IMR-90 (cell line): ENCODE measurements around the gene GJA5. TPM values are rescaled to one million over a fixed set of nuclear protein-coding genes. Genes with fewer than 3 reads are reported as not detected.
A peak's percentile ranks its signal among the peaks of the same experiment; 100 is the strongest.

Source experiments
- ATAC-seq: fragments of 200-7000 bp; cut with Tn5 transposase; 2 replicates; pipeline ENCODE4 v1.9.1; 2020; ENCODE audit warnings: low read depth, mild to moderate bottlenecking, moderate library complexity
- BruUV-seq: library from RNA; stranded (reverse); fragments of 400-500 nt; replicated peaks from 2 replicates; lab custom pipeline; 2021; lab: Mats Ljungman, UMichigan
- CTCF ChIA-PET: fragments of 300-600 bp; formaldehyde crosslinking; extraction: SDS; loops from one replicate; lab custom pipeline; 2021; ENCODE audit warnings: antibody characterized with exemption; lab: Yijun Ruan, JAX
- POLR2A ChIA-PET: fragments of 300-600 bp; sonication (Branson Sonifier 250); formaldehyde crosslinking; loops from one replicate; lab custom pipeline; 2022; ENCODE audit warnings: antibody characterized with exemption; ENCODE audit not compliant: unreplicated experiment; lab: Charles Lee
- DNase-seq: peaks from one replicate; pipeline ENCODE4 v3.0.0; 2013
- H2AFZ ChIP-seq: replicated peaks from 2 replicates; pipeline ENCODE3; 2013; ENCODE audit warnings: low read length, mild to moderate bottlenecking; ENCODE audit not compliant: poor library complexity
- H2AK5ac ChIP-seq: 2 replicates; pipeline ENCODE4 v1.6.1; 2013; ENCODE audit warnings: low read depth, low read length, inconsistent platforms
- H2AK9ac ChIP-seq: replicated peaks from 2 replicates; pipeline ENCODE3; 2013; ENCODE audit warnings: mild to moderate bottlenecking, low read depth, low read length, moderate library complexity; ENCODE audit not compliant: poor library complexity
- H2BK120ac ChIP-seq: 2 replicates; pipeline ENCODE4 v1.6.1; 2013; ENCODE audit warnings: low read depth, low read length, inconsistent platforms
- H2BK15ac ChIP-seq: 3 replicates; pipeline ENCODE4 v1.6.1; 2013; ENCODE audit warnings: low read depth, low read length, inconsistent platforms
- H2BK20ac ChIP-seq: 2 replicates; pipeline ENCODE4 v1.6.1; 2013; ENCODE audit warnings: low read depth, mild to moderate bottlenecking, inconsistent platforms, low read length, moderate library complexity
- H2BK5ac ChIP-seq: 2 replicates; pipeline ENCODE4 v1.6.1; 2013; ENCODE audit warnings: mild to moderate bottlenecking, low read depth, low read length, inconsistent platforms; ENCODE audit not compliant: poor library complexity, severe bottlenecking
- H3K14ac ChIP-seq: replicated peaks from 2 replicates; pipeline ENCODE4 v1.6.1; 2013; ENCODE audit warnings: low read depth, low read length, inconsistent platforms
- H3K18ac ChIP-seq: 2 replicates; pipeline ENCODE4 v1.6.1; 2013; ENCODE audit warnings: low read depth, low read length, control low read depth
- H3K23ac ChIP-seq: 2 replicates; pipeline ENCODE4 v1.6.1; 2013; ENCODE audit warnings: low read depth, low read length, inconsistent platforms
- H3K27ac ChIP-seq: 2 replicates; pipeline ENCODE4 v1.5.1; 2013; ENCODE audit warnings: mild to moderate bottlenecking, control low read depth, low read length; ENCODE audit not compliant: insufficient read depth
- H3K27me3 ChIP-seq: 2 replicates; pipeline ENCODE4 v1.6.1; 2013; ENCODE audit warnings: low read length; ENCODE audit not compliant: control insufficient read depth, insufficient read depth
- H3K36me3 ChIP-seq: 2 replicates; pipeline ENCODE4 v1.6.1; 2013; ENCODE audit warnings: low read length, mixed read lengths; ENCODE audit not compliant: control insufficient read depth, insufficient read depth
- H3K4ac ChIP-seq: 2 replicates; pipeline ENCODE4 v1.6.1; 2013; ENCODE audit warnings: low read depth, low read length, inconsistent platforms
- H3K4me1 ChIP-seq: 2 replicates; pipeline ENCODE4 v1.6.1; 2013; ENCODE audit warnings: low read length, mixed read lengths; ENCODE audit not compliant: control insufficient read depth, insufficient read depth
- H3K4me2 ChIP-seq: 2 replicates; pipeline ENCODE4 v1.6.1; 2013; ENCODE audit warnings: low read depth, mild to moderate bottlenecking, control low read depth, low read length, moderate library complexity
- H3K4me3 ChIP-seq: 2 replicates; pipeline ENCODE4 v1.5.1; 2013; ENCODE audit warnings: low read depth, mild to moderate bottlenecking, control low read depth, low read length, moderate library complexity; ENCODE audit not compliant: insufficient read depth
- H3K56ac ChIP-seq: 2 replicates; pipeline ENCODE4 v1.6.1; 2013; ENCODE audit warnings: low read length, inconsistent platforms; ENCODE audit not compliant: insufficient read depth; ENCODE audit errors: extremely low read depth
- H3K79me1 ChIP-seq, 2 experiments: 2 replicates each; pipeline ENCODE4 v1.6.1; 2013; ENCODE audit warnings: low read length in 2 of 2, inconsistent platforms in 1 of 2, low read depth in 1 of 2
- H3K9ac ChIP-seq: 2 replicates; pipeline ENCODE4 v1.6.1; 2013; ENCODE audit warnings: low read depth, low read length, control low read depth
- H3K9me1 ChIP-seq: 2 replicates; pipeline ENCODE4 v1.6.1; 2013; ENCODE audit warnings: low read length, inconsistent platforms; ENCODE audit not compliant: insufficient read depth
- H3K9me3 ChIP-seq: 2 replicates; pipeline ENCODE4 v1.6.1; 2013; ENCODE audit warnings: low read length; ENCODE audit not compliant: control insufficient read depth, insufficient read depth
- H4K20me1 ChIP-seq: 2 replicates; pipeline ENCODE4 v1.6.1; 2013; ENCODE audit warnings: low read length, inconsistent platforms; ENCODE audit not compliant: insufficient read depth
- H4K5ac ChIP-seq: 2 replicates; pipeline ENCODE4 v1.6.1; 2013; ENCODE audit warnings: mild to moderate bottlenecking, low read depth, low read length, control low read depth
- H4K8ac ChIP-seq, 2 experiments: 2 replicates each; pipeline ENCODE4 v1.6.1; 2013; ENCODE audit warnings: low read depth in 2 of 2, low read length in 2 of 2, control low read depth in 1 of 2, inconsistent platforms in 1 of 2
- H4K91ac ChIP-seq: 2 replicates; pipeline ENCODE4 v1.6.1; 2013; ENCODE audit warnings: low read depth, low read length, inconsistent platforms; ENCODE audit not compliant: insufficient read depth
- BHLHE40 ChIP-seq: fragments of 150-350 bp; IDR thresholded peaks from 2 replicates; pipeline ENCODE4 v1.6.1; 2016; ENCODE audit warnings: mild to moderate bottlenecking, low read depth, low read length
- ELK1 ChIP-seq: fragments of 150-350 bp; IDR thresholded peaks from 2 replicates; pipeline ENCODE4 v1.6.1; 2016; ENCODE audit warnings: low read depth, mild to moderate bottlenecking, low read length, moderate library complexity, borderline replicate concordance
- FOS ChIP-seq: fragments of 150-350 bp; IDR thresholded peaks from 2 replicates; pipeline ENCODE4 v1.6.1; 2016; ENCODE audit warnings: low read depth, low read length
- RAD21 ChIP-seq: IDR thresholded peaks from 2 replicates; pipeline ENCODE4 v1.6.1; 2012; ENCODE audit warnings: low read length, improper control_type of control experiment
- WGBS, 2 experiments: methylation state at CpG; one replicate each; pipeline versions ENCODE4 v1.1.5 to v1.1.7; 2013; ENCODE audit warnings: missing lambda C conversion rate in 2 of 2; ENCODE audit not compliant: insufficient read length in 1 of 2; ENCODE audit errors: extremely low coverage in 2 of 2; 5-methylcytosine and 5-hydroxymethylcytosine counted together
- dilution Hi-C: fragments of 300-500 bp; cut with HindIII; formaldehyde crosslinking; loops from one replicate; pipeline ENCODE4 v1.14.3; 2018; ENCODE audit warnings: low sequenced_read_pairs; ENCODE audit not compliant: unreplicated experiment
- in situ Hi-C: fragments of 300-500 bp; cut with MboI; formaldehyde crosslinking; loops from 3 replicates; pipeline ENCODE4 v1.14.3; 2019; ENCODE audit warnings: low sequenced_read_pairs, inconsistent platforms, mixed read lengths
- intact Hi-C: fragments of 100-400 bp; cut with micrococcal nuclease; formaldehyde crosslinking; loops from 2 replicates; pipeline ENCODE4 v1.10.0; 2022
- polyA plus RNA-seq, 3 experiments: library from polyadenylated mRNA; depleted of rRNA; stranded (reverse); fragments of >200 nt; gene quantifications; 2 replicates each; pipeline ENCODE4 v1.2.3, GENCODE V29; 2012; ENCODE audit warnings: low replicate concordance in 1 of 3
- total RNA-seq: library from RNA; depleted of rRNA; stranded (reverse); fragments of >200 nt; gene quantifications from 2 replicates; pipeline ENCODE4 v1.2.3, GENCODE V29; 2012

Gene GJA5
- total and polyA plus RNA-seq, 2 of the 4 experiments (the other 2 are of a cell fraction) = not detected

GRCh38 chr1:147723691-147724323, 36.6 kb downstream of the GJA5 start:
- Histone ChIP-seq H4K20me1 (no peaks in the 10 kb centered on the region), H2AK9ac (no peak overlapping the region), H3K4me3 (no peak overlapping the region), H3K9me3 (no peaks in the 10 kb centered on the region), H2BK5ac (no peak overlapping the region), H3K18ac (no peak overlapping the region), H2BK15ac (no peak overlapping the region), H2BK120ac (no peak overlapping the region), H3K9me1 (no peaks in the 10 kb centered on the region), H2AFZ (no peak overlapping the region), H3K23ac (no peak overlapping the region), H4K8ac (no peak overlapping the region), H4K5ac (no peak overlapping the region), H2AK5ac (no peak overlapping the region), H3K14ac (no peak overlapping the region), H3K27ac (no peak overlapping the region), H3K4ac (no peak overlapping the region), H2BK20ac (no peak overlapping the region), H3K27me3 (no peaks in the 10 kb centered on the region; the same call in 1 of the 2 replicates), H3K4me2 (no peak overlapping the region), H4K91ac (no peak overlapping the region), H3K9ac (no peak overlapping the region), H3K36me3 (no peaks in the 10 kb centered on the region), H3K4me1 (no peaks in the 10 kb centered on the region), H3K79me1 (no peaks in the 10 kb centered on the region), H3K56ac (no peak overlapping the region)
- BruUV-seq = no TSS peak
- intact Hi-C loops (no loop called here), in situ Hi-C loops (no loop called here), dilution Hi-C loops (no loop called here)
- ChIA-PET POLR2A (no interaction called here), CTCF (interaction anchor here (0.7 kb wide), 1 partner anchor 53 kb away, joined by 3 read pairs; the partner anchor contains the start of gene ACP6)
- WGBS, 2 experiments = 63% methylated on average over 2 of the region's 7 CpGs; no CpG with 5 or more reads in 1 of the 2 experiments
- no peak for DNase-seq
- ATAC-seq = no peak
- no peak for TF ChIP-seq ELK1
- no peak for TF ChIP-seq FOS
- TF ChIP-seq RAD21 = 0 out of 2 replicates have a peak, but pooled peaks have one; percentile 21
- no peak for TF ChIP-seq BHLHE40
